GM18520 (cell line): ENCODE measurements around the gene TARS3.

Experiments
- ATAC-seq: cut with Tn5 transposase; IDR thresholded peaks from one replicate; pipeline ENCODE4 v1.9.1; 2021; ENCODE audit not compliant: unreplicated experiment

TARS3 gene

DNA sequence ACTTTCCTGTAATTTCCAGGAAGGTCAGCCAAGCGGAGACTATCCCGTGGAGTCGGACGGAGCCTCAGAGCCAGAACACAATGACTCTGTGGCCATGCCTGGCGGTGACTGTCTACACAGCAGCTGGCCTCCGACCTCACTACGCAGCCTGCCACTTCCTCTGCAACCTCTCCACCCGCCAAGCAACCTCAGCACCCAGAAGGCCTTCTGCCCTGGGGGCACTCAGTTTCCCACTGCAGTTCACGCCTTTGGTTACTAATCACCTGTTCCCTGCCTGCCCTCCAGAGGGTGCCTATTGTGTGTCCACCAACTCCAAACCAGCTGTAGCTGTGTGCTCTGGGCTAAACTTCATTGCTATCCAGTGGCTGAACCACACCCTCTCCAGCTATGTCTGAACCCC, 116.1 kb downstream of the TARS3 start:
- no peak for ATAC-seq

DNA sequence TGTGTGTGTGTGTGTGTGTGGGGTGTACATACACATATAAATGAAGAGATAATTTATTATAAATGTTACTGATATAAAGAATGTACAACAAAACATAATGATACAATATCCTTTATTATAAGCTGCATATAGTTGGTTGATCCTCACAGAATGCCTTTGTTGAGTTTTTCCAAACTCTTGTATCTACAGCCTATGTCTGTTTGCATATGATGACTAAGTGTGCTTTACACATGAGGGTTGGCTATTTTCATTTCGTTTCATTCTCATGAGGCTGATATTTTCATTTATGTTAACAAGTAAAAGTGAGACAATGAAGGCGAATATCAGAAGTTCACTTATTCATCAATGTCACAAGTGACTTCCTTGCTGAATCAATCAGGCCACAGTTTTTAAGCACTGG, 117.2 kb downstream of the TARS3 start:
- no peak for ATAC-seq

DNA sequence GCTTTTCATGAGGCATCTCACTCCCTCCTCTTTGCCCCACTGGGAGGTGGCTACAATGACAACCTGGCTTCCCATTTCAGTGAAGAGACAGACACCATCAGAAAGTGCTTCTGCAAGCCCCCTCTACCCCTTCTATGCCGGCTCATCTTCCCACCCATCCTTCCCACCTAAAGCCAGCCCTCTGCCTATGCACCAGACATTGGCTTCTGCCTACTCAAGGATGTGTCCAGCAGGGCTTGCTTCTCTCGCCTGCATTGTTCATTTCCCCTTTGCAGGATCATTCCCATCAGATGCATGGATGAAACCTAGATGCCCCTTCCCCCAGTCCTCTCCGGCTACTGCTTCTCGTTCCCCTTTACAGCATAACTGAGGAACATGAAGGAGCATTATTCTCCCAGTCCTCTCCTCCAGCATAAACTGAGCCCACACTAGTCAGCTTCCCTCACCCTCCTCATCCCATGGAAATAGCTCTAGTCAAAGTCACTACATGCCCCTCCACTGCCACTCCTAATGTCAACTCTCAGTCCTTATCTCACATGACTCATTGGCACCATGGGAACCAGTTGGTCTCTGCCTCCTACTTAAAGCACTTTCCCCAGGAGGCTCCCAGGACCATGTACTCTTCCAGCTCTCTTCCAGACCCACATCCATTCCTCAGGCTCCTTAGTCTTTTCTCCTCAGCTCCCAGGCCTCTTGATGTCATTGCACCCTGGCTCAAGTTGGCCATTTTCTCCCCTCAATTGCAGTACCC, 120.0 kb downstream of the TARS3 start:
- ATAC-seq, result no peak
